DMS153 treated with DMSO at 0.1 percent for 48 hours (cell line): ENCODE results near the gene PRKCE.
"Not testable (repeated sequence)": the region's sequence is repeated elsewhere in the genome, so short reads cannot be mapped to it uniquely, and the experiment has no call there.

ENCODE experiments used
- DNase-seq: peaks from one replicate; lab custom pipeline; 2025; ENCODE audit not compliant: unreplicated experiment; lab: John Stamatoyannopoulos, UW

PRKCE gene

DNA sequence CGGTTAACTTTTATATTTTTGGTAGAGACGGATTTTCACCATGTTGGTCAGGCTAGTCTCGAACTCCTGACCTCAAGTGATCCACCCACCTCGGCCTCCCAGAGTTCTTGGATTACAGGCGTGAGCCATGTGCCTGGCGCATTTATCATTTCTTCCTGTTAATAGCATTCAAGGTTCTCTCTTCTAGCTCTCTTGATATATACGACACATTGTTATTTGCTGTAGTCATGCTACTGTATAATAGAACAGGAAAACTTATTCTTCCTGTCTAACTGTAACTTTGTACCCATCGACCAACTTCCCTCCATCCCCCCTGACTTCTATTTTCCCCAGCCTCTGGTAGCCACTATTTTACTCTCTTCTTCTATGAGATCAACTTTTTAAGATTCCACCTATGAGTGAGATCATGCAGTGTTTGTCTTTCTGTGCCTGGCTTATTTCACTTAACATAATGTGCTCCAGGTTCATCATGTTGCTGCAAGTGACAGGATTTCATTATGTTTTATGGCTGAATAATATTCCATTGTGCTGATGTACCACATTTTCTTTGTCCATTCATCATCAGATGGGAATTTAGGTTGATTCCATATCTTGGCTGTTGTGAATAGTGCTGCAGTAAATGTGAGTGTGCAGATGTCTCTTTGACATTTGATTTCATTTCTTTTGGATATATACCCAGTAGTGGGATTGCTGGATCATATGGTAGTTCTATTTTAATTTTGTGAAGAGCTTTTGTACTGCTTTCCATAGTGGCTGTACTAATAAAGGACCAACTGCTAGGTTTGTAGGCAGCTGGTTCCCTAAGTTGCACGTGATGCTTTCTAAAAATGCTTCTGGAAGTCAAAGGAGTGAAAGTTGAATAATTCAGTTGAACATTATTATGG lies 205.2 kb downstream of the PRKCE start:
- DNase-seq: no peak

GRCh38 chr2:45857275-45857609 lies 205.8 kb downstream of the PRKCE start:
- DNase-seq: no peak

GRCh38 chr2:45857867-45858520 lies 206.5 kb downstream of the PRKCE start:
- DNase-seq: no peak

- DNase-seq: not testable (repeated sequence)
Measured at GRCh38 chr2:45858872-45859271, 207.4 kb downstream of the PRKCE start.

DNA sequence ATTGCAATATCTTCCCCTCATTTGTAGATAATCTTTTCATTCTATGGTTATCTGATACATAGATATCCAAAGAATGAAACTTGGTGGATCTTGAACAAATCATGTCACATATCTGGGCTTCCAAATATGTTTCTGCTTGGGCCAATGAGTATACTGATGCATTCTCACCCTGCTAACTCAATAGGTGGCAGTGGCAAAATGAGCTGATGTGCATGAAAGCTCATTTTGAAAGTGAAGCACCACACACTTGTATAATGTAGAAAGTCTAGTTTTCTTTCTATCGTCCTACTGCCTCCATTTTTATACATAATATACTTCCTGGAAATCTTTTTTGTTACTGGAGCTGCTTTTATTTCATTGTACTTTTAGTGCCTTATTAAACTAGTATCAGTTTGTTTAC lies 208.2 kb downstream of the PRKCE start:
- no peak for DNase-seq

DNA sequence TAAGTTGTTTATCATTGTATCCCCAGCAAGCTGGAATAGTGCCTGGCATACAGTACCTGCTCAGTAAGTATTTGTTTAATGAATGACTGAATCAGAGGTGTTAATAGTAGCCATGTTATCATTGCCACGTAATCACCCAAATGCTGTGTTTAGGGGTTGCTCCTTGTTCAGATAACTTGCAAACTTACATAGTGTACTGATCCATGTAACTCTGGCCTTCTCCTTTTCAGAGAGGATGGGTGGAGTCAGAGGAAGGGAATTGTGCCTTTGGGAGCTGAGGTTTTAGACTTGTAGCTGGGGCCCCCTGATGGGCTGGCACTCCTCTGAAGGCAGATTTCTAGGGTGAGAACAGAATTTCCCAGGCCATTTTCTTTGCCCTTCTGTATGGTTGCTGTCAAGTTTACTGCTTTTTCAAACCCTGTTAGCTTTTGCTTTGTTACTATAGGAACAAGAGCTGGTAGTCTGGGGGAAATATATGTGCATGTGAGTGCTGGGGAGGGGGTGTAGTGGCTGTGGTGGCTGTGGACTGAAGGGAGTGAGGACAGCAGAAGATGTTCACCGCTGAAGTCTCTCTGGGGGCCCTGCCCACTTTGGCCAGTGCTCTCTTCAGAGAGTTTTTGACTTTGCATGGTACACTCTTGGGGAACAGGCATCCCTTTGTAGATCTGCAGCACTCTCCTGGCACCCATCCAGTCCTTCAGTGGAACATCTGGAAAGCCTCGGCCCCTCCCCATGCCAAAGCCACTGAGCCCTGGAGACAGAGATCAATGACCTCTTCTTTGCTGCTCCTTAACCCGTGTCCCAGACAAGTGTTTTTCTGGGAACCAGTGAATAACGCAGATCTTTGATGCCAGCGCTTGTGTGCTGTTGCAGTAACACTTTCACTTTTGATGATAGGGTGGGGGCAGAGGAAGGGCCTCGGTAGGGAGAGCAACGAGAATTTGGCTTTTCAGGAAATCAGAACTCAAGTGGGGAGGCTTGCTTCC lies 209.0 kb downstream of the PRKCE start:
- DNase-seq: no peak

DNA sequence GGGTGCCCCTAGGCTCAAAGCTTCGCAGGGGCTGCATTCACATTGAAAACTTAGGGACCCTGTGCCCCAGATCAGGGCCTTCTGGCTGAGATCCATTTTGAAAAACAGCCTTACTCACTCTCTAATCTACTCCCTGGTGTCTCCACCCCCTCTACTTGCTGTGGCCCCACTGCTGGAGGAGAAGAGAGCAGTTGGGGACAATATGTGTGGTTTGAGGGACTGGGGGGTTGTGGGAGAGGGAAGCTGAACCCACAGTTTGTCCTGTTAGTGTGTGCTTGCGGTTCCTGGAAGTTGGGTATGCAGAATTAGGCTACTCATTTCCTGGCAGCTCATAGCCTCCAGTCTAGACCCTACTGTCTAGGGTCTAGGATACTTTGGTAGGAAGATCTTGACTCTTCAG lies 211.4 kb downstream of the PRKCE start:
- DNase-seq: no peak

GRCh38 chr2:45864121-45864520 lies 212.6 kb downstream of the PRKCE start:
- DNase-seq: no peak

GRCh38 chr2:45867349-45867748 lies 215.9 kb downstream of the PRKCE start:
- no peak for DNase-seq

GRCh38 chr2:45867800-45868199 lies 216.3 kb downstream of the PRKCE start:
- no peak for DNase-seq

DNA sequence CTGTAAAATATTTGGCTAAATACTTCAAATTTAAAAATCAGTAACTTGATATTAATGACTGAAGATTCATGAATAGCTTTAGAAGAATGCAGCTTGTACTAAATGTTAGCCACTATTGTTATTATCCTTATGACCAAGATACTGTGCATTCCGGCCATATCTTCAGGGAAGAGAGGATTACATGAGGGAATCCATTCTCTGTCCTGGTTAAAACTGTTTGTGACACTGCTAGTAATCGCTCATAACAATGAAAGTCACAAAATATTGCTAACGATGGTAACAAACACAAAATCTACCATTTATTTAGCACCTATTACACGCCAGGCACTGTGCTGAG lies 217.7 kb downstream of the PRKCE start:
- no peak for DNase-seq

DNA sequence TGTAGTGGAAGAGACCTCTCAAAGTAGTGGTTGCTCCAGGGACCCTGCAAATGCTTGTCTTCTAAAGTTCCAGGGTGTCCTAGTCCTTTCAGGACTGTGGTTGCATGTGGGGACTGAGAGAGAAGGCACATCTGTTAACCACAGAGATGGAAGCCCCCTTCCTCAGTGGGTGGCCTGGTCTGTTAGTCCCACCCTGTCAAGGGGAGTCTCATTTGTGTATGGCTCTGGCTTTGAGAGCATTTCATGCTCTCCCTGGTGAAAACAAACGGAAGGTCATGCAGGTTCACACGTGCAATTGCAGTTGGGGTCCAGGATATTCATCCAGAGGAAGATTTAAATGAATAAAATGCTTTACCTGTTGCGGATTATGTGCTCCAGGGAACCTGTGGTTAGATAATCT lies 219.6 kb downstream of the PRKCE start:
- DNase-seq: no peak

DNA sequence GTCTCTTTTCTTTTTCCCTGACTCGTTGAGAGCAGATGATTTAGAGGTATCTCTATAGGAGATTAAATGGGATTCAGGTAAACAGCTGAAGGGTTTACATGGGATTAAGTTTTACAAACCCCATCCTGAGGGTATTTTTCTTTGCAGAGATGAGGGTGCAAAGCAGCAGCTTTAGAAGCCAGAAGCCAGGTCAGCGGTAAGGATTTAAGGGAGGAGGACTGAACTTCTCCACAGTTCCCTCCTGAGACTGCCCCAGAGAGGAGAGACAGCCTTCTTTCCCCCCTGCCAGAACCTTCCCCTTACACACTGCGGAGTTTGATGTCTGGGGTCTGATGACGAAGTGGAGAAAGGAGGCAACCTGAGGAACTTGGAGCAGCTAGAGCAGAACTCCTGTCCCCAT lies 220.1 kb downstream of the PRKCE start:
- DNase-seq: no peak

DNA sequence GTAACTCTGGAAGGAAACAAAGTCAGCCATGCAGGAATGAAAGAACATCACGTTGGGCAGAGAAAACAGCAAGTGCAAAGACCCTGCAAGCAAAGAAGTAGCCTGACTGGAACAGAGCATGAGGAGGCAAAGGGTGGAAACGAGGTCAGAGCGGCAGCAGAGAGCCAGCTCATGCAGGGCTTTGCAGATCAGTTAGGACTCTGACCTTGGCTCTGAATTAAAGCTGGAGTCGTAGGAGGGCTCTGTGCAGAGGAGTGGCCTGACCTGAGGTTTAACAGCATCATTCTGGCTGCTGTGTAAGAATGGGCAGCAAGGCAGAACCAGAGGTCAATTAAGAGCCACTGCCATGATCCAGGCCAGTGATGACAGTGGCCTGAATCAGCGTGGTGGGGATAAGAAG lies 220.7 kb downstream of the PRKCE start:
- no peak for DNase-seq

DNA sequence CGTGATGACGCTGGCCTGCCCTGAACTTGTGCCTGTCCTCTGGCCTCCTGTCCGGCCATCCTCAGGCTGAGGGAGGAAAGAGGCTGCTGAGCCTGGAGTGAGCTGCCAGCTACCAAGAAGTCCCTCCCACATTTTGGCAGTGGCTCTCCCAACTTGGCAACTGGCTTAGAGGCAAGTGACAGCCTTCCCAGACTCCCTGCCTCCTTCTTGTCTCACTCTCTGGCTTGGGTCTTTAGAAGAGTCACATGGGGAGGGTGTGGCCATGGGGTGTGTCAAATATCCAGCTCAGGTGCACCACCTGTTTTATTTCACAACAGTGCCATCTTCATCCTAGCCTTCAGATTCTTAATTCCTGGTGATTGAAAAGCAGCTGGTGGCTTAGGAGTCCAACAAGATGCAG lies 222.9 kb downstream of the PRKCE start:
- no peak for DNase-seq

DNA sequence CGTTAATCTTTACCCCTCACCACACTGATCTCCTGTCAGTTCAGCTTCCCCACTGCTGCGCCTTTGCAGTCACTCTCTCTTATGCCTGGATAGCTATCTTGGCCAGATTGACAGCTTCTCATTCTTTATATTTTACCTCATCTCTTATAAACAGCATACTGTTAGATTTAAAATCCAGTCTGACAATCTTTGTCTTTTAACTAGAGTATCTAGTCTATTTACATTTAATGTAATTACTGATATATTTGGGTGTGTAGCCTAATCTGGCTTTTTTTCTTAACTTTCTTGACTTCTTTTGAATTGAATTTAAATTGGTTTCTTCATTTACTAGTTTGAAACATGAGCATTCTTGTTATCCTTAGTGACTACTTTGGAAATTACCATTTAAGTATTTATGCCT lies 225.1 kb downstream of the PRKCE start:
- no peak for DNase-seq

DNA sequence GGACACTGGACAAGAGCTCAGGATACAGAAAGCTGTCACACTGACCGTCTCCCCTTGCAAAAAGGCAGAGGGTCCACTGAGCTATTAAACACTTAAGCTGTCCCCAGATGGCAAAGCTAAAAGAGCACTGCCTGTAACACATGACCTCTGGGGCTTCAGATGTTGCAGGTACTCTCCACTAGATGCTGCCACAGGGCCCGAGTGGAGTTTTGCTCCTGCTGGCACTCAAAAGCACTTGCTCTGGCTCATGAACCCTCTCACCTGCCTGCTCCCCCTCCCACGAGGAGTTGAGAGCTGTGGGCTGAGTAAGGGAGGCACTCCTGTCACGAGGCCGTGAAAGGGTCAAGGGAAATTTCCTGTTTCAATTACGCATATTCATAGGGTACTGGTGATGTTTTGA lies 227.9 kb downstream of the PRKCE start:
- peak; percentile 10 for DNase-seq

GRCh38 chr2:45879936-45880335 lies 228.5 kb downstream of the PRKCE start:
- no peak for DNase-seq

DNA sequence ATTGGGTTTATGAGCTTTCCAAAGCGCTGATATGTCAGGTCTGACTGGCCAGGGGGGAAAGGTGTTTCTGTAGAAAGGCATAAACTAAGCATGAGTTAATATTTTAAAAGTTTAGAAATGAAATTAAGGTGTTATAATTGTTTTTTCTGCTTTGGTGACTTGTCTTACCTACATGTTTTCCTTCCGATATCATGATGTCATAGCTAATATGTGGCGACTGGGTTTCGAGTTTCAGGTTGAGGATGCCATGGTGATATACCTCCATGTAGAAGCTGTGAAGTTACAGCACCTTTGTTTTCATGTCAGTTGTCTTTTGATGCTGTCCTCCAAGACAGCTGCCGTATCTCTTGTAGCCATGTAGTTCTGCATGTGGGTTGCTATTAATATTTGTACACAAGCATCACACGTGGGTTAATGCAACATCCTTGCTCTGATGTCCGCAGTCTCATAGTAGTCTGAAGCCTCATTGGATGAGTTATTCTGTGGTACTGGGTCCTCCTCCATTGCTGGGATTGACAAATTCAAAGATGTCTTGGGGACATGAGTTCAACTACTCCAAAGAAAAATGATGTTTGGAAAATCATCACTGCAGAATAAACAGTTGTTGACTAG lies 230.6 kb downstream of the PRKCE start:
- DNase-seq: no peak

GRCh38 chr2:45882707-45883602 lies 231.5 kb downstream of the PRKCE start:
- no peak for DNase-seq
